HK-2 (cell line): Measurements from ENCODE around the gene PLB1.

Source experiments
- DNase-seq: peaks from one replicate; pipeline ENCODE4 v3.0.0-alpha.2; 2018; ENCODE audit not compliant: unreplicated experiment

The PLB1 gene

GRCh38 chr2:28591711-28592335 lies 96.0 kb downstream of the PLB1 start:
- no peak for DNase-seq

DNA sequence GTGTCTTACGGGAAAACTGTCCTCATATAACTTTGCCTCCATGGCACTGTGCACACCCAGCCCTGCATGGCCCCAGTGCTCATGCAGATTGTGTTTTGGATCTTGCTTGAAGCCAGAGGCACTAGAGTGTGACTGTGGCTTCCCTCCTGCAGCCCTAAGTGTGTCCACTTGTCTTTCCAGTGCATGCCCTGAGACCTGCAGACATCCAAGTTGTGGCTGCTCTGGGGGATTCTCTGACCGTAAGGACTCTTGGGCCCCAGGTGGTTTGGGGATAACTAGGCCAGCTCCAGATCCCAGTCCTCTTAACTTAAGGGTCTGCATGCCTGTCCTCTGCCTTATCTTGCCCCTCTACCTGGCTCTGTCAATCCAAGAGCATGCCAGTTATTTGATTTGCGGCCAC lies 96.6 kb downstream of the PLB1 start:
- DNase-seq: no peak

DNA sequence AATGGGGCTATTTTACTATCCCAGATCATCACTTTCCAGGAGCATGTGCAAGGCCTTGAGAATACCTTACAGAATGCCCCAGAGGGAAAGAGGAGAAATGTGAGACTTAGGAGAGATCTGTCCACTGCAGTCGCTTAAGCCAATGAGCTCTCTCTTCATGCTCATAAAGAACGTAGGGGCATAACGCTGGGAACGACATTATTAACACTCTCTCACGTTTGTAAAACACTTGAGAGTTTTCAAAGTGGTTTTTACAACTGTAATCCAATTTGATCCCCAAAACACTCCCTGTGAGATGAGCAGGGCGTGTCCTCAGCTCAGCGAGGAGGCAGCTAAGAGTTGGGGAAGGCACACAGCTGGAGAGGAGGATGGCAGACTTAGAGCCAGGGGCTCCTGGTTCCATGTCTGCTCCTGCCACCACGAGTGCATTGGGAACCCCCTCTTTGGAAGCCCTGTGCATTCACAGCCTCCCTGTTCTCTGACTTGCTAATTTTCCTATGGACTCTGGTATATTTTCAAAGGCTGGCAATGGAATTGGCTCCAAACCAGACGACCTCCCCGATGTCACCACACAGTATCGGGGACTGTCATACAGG lies 97.4 kb downstream of the PLB1 start:
- DNase-seq: no peak

DNA sequence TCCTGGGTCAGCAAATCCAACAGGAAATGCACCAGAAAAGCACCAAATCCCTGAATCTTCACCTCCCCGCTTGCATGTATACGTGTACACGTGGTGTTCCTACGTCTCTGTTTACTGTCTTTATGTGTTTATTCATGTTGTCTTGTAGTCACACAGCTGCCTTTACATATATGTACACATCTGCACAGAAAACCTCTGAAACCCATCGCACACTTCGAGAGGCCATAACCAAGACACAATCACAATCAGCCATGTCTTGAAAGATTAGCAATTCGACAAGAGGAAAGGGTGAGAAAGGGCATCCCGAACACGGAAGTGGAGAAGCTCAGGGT lies 98.1 kb downstream of the PLB1 start:
- no peak for DNase-seq

DNA sequence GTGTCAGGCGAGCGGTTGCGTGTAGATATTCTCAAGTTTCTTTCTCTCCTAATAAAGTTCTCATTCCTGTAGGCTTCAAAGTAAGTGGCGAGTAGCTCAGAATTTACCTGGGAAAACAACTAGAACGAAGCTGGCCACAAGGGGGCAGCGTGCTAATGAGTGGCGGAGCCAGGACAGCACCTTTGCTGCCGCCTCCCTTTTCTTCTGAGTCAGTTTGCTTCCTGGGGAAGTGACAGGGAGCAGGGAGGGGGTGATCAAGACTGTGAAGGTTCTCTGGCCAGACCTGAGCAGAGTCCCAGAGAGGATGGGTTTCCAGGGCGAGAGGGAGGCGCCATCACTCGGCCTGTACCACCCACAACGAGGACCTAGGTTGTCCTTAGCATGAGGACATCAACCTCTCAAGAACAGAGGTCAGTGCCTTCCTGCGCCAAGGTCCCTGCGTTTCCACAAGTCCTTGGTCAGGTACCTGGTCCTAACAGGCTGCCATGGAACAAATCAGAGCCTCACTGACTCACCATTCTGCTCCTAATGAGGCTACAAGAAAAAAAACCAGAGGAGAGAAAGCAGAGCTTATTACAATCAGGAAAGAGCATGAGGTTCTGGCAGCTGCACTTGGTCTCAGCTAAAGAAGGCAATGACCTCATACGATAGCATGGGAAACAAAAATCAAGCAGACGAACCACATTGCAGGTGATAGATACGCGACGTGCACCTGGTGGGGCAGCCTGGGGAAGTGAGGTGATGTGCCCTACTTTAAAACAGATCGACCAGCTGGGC lies 98.7 kb downstream of the PLB1 start:
- DNase-seq: peak; percentile 92

- DNase-seq: no peak
Measured at GRCh38 chr2:28595323-28595722, 99.5 kb downstream of the PLB1 start.

- no peak for DNase-seq
Measured at GRCh38 chr2:28598484-28598883, 102.6 kb downstream of the PLB1 start.

DNA sequence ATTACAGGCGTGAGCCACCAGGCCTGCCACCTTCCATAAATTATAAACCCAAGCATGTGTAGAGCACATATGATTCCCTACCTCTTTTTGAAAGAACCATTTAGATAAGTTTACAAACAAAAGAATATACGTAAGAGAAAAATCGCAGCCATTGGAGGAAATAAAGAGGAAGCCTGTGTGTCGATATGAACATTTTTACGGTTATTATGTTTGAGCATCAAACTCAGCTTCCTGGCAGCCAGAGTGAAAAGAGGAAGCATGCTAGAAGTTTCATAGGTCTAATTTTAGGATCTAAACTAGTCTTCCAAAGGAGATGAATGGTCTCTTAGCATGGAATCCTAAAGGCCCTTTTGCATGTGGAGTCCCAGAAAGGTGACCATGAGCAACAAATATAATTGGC lies 104.3 kb downstream of the PLB1 start:
- no peak for DNase-seq

- no peak for DNase-seq
Measured at GRCh38 chr2:28601616-28602015, 105.8 kb downstream of the PLB1 start.

GRCh38 chr2:28602136-28602660 lies 106.3 kb downstream of the PLB1 start:
- no peak for DNase-seq

DNA sequence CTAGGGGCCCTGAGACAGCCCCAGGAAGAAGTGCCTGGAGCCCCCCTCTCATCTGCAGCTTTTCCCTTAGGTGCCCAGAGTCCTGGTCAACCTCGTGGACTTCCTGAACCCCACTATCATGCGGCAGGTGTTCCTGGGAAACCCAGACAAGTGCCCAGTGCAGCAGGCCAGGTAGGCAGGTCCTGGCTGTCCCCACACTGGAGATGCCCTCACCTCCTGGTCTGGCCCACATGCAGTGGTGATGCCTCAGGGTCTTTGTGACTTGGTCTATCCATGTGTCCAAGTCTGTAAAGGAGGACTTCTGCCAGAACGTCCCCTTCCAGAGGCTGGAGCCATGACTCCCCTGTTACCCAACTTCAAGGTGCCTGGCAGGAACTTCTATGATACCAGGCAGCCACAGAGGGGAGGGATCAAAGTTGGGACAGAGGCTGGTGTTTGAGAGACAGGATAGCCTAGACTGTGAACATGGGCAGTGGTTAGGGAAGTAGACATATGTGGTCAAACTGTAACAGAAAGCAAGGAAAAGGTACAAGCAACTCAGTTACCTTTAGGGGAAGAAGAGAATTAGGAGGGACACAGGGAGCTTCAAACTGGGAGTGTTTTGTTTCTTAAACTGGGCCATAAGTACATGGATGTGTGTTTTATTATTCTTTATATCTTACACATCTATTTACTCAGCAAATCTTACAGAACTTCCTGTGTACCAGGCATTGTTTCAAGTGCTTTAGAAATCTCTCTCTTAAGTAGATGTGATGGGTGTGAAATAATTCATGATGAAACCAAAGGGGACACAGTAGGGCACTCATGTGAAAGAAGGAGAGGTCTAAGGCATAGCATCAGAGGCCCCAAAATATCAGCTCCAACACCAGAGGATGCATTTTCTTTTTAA lies 107.1 kb downstream of the PLB1 start:
- DNase-seq: no peak

- DNase-seq: no peak
Measured at GRCh38 chr2:28603821-28604220, 108.0 kb downstream of the PLB1 start.

- DNase-seq: no peak
Measured at GRCh38 chr2:28604284-28604843, 108.5 kb downstream of the PLB1 start.

DNA sequence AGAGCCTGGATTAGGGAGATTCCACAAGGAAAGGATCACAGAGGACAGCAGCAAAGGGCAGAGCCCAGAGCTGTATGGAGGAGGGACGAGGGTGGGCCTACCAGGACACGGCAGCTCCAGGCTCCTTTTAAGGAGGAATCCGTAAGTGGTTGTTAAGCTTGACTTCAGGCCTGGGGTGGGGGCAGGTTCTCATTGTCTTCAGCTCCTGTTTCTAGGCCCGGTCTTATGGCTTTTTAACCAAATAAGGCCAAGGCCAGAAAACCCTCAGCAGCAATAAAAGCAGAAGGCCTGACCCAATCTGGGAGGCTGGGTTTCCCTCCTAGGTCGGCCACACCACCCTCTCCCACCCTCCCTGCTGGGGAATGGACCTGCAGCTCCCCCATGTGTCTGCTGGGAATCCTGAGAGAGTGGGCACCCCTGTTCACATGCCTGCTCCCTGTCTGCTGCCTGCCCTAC lies 111.2 kb downstream of the PLB1 start:
- peak; percentile 67 for DNase-seq

DNA sequence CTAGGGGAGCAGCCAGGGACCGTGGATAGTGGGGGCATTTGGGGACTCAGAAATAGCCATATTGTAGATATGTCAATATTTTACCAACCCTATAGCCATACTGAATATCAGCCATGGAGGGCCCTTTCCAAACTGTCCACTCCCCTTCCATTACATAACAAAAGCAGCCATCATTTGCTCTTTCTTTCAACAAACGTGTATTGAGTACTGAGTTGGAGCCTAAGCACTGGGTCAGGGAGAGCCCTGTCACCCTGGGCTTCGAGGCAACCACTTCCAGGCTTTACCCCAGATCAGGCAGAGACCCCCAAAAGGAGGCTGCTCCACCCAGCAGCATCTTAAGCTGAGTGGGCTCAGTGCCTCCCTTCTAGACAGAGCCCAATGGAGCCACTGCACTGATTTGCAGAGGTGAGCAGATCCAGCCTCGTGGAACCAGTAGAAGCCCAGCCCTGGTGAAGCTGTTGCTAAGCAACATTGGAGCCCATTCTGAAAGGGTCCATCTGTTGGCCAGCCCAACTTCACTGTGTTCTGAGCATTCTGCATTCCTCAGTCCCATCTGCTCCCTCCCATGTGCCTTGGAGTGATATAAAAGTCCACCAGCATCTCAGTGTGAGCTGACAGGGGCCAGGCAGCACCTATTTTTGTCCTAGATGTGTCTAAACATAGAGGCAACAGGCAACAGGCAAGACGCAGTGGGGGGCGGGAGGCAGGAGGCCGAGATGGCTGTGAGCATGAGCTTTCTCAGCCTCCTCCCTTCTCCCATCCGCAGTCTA lies 112.1 kb downstream of the PLB1 start:
- DNase-seq: no peak

DNA sequence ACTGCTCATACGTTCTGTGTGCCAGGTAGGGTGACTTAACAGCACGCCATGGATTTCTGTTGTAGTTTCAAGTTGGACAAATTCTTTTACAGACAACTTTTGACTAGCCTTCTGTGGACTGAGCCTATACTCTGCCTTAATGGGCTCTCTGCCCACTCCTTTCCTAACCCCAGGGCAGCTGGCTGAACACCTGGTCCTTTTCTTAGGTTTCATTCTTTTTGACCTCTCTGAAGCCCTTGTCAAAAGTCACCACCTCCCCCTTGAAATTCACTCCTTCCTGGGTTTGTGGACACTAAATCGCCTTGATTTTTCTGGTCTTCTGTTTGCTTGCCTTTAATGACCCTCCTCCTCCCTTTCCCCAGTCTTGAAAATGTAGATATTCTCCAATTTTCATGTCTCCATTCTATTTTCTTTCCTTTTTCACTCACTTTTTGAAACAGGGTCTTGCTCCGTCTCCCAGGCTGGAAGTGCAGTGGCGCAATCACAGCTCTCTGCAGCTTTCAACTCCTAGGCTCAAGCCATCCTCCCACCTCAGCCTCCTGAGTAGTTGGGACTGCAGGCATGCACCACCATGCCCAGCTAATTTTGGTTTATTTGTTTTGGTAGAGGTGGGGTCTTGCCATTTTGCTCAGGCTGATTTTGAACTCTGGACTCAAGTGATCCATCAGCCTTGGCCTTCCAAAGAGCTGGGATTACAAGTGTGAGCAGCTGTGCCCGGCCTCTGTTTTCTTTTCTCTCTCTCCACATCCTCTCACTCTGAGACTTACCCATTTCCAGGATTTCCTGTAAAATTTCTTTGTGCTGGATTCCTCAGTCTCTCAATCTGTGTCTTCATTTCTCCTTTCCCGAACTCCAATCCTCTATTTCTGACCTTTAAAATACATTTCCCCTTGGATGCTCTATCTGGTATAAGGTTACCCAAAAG lies 112.9 kb downstream of the PLB1 start:
- DNase-seq: no peak

DNA sequence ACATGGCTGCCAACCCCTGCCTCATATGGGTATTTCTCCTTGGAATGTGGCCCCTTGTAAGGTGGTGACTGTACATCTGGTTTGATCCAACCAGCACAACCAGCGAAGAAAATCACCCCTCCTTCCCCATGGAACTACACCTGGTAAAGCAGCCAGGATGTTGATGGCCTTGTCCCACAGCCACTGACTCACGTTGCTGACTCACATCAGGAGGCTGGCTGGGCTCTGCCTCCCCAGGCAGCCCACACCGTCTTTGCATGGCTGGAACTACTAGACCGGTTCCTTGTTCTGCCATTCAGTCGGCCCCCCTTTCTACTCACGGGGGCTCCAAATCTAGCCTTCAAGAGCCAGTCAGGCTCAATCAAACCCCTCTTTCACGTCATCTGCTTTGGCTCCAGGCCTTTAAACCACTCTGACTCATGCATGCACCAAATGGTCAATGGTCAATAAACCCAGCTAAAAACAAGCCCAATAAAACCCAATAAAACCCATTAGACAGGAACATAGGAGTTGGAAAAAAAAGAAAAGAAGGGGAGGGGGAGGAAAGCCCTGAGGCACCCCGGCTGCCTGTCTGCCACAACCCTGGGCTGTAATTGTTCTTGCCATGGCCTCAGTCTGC lies 114.8 kb downstream of the PLB1 start:
- DNase-seq: peak; percentile 93

DNA sequence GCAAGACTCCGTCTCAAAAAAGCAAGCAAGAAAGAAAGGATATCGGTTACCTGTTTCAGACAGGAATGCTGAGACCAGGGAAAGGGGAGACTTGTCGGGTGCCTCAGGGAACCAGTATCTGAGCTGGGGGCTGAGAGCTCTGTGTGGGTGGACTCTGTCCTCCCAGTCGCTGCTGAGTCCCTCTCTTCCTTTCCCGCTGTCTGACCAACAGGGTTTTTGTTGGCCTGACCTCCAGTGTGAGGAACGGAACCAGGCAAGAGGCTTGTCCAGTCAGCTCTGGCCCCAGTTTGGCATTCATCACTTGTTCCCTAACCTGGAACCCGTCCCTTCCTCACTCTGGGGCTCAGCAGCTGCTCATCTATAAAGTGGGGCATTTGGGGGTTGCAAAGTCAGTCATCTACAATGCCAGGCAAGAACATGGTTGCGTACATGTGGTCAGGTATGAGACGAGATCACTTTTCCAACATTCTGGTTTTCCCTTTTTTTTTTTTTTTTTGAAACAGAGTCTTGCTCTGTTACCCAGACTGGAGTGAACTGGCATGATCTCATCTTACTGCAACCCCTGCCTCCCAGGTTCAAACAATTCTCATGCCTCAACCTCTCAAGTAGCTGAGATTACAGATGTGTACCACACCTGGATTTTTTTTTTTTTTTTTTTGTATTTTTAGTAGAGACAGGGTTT lies 116.4 kb downstream of the PLB1 start:
- no peak for DNase-seq

GRCh38 chr2:28613186-28613585 lies 117.3 kb downstream of the PLB1 start:
- no peak for DNase-seq
